DOHH2 (cell line): ENCODE data around the gene EXOC3L1.

ENCODE experiments used
- H3F3A ChIP-seq: fragments of 200-600 bp; sonication (generic), shearing (Covaris generic); 2 replicates; pipeline ENCODE4 v1.6.0; 2016; ENCODE audit warnings: antibody characterized with exemption, mild to moderate bottlenecking; ENCODE audit not compliant: control insufficient read depth, insufficient read depth
- H3K27ac ChIP-seq: fragments of 200-600 bp; sonication (generic); 2 replicates; pipeline ENCODE4 v1.5.1; 2014; ENCODE audit warnings: low read depth, mild to moderate bottlenecking, low read length, moderate library complexity
- H3K27me3 ChIP-seq: fragments of 200-600 bp; sonication (generic); 2 replicates; pipeline ENCODE4 v1.6.1; 2014; ENCODE audit warnings: mild to moderate bottlenecking, low read length, mixed read lengths; ENCODE audit not compliant: control insufficient read depth
- H3K36me3 ChIP-seq: fragments of 200-600 bp; sonication (generic); 2 replicates; pipeline ENCODE4 v1.6.1; 2014; ENCODE audit warnings: mild to moderate bottlenecking, low read length, moderate library complexity, mixed read lengths; ENCODE audit not compliant: control insufficient read depth
- H3K4me1 ChIP-seq: fragments of 200-600 bp; sonication (generic); 2 replicates; pipeline ENCODE4 v1.6.1; 2014; ENCODE audit warnings: mild to moderate bottlenecking, low read length, mixed read lengths; ENCODE audit not compliant: control insufficient read depth
- H3K4me2 ChIP-seq: fragments of 200-600 bp; sonication (generic); 2 replicates; pipeline ENCODE4 v1.6.0; 2014; ENCODE audit warnings: mild to moderate bottlenecking, low read length, moderate library complexity
- H3K4me3 ChIP-seq: fragments of 200-600 bp; sonication (generic); 2 replicates; pipeline ENCODE4 v1.5.1; 2014; ENCODE audit warnings: mild to moderate bottlenecking, low read length, mixed read lengths
- H3K79me2 ChIP-seq: fragments of 200-600 bp; sonication (generic); 2 replicates; pipeline ENCODE4 v1.6.1; 2014; ENCODE audit warnings: mild to moderate bottlenecking, low read length, mixed read lengths; ENCODE audit not compliant: control insufficient read depth
- H3K9me2 ChIP-seq: fragments of 200-600 bp; sonication (generic); replicated peaks from 2 replicates; pipeline ENCODE4 v1.6.1; 2014; ENCODE audit warnings: mild to moderate bottlenecking, low read length, mixed read lengths; ENCODE audit not compliant: control insufficient read depth
- H3K9me3 ChIP-seq: fragments of 200-600 bp; sonication (generic); 2 replicates; pipeline ENCODE4 v1.6.1; 2014; ENCODE audit warnings: antibody characterized with exemption, low read length, mixed read lengths; ENCODE audit not compliant: control insufficient read depth, insufficient read depth
- H4K20me1 ChIP-seq: fragments of 200-600 bp; sonication (generic); 2 replicates; pipeline ENCODE4 v1.6.0; 2014; ENCODE audit warnings: low read depth, mild to moderate bottlenecking, antibody characterized with exemption, low read length, moderate library complexity; ENCODE audit not compliant: control insufficient read depth, insufficient read depth
- EZH2phosphoT487 ChIP-seq: fragments of 200-600 bp; sonication (generic); IDR thresholded peaks from 2 replicates; pipeline ENCODE4 v1.6.1; 2017; ENCODE audit warnings: borderline replicate concordance, mild to moderate bottlenecking, antibody characterized with exemption, low read length, moderate library complexity, mixed read lengths
- TF ChIP-seq, protein P1 (sequence below): fragments of 200-600 bp; sonication (generic); IDR thresholded peaks from one replicate; pipeline ENCODE4 v1.5.1; 2014; ENCODE audit warnings: antibody characterized with exemption, mild to moderate bottlenecking, low read depth, low read length; ENCODE audit not compliant: poor library complexity, severe bottlenecking

EXOC3L1 gene, protein sequence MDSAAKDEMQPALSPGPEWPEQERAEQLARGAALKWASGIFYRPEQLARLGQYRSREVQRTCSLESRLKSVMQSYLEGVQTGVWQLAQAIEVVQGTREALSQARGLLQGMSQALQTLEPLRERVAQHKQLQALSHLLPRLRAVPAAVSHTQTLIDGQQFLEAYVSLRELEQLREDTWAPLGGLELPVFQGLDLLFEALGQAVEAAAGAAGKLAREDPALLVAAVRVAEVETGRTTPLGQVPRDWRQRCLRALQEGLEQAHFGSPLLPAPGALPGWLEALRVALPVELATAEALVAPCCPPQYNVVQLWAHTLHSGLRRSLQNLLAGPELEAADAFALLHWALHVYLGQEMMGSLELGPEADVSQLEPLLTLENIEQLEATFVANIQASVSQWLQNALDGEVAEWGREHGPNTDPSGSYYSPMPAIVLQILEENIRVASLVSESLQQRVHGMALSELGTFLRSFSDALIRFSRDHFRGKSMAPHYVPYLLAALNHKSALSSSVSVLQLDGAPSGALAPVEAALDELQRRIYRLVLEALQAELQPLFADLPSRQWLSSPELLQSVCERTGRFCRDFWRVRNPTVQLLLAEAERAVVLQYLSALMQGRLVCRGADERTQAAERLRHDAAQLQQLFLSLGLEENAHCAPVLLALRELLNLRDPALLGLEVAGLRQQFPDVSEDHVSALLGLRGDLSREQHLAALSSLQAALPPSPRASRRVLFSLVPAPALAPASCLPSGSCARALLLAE

DNA sequence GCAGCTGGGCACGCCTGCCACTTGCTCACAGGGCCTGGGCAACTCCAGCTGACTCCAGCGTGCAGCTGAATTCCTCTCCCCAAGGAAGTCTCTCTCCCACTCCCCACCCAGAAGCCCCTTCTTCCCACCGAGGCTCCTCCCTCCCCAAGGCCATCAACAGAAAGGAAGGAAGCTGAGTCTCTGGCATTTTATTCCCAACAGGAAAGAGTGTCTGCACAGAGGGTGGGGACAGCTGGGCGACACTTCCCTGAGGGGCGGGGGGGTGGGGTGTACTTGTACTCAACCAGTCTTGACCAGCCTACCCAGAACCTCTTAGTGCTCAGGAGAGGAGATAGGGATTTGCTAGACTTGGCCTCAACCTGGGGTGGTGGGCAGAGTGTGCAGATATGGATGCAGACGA is at the start of gene EXOC3L1:
Gene EXOC3L1 (minus strand): TSS at position 96 of the 400 bp plus-strand sequence. CDS start 460 bp downstream, outside the sequence.
- Histone ChIP-seq H3K27me3 (peaks cover 16% of the 10 kb centered on the region), H4K20me1 (no peaks in the 10 kb centered on the region; the same call in 1 of the 2 replicates), H3F3A (no peaks in the 10 kb centered on the region), H3K9me2 (no peaks in the 10 kb centered on the region), H3K79me2 (peaks cover 34% of the 10 kb centered on the region), H3K4me1 (peaks cover 22% of the 10 kb centered on the region), H3K36me3 (peaks cover 29% of the 10 kb centered on the region), H3K9me3 (no peaks in the 10 kb centered on the region), H3K4me2 (no peak within 1 kb of the TSS), H3K4me3 (no peak within 1 kb of the TSS), H3K27ac (no peak within 1 kb of the TSS)
- no peak for TF ChIP-seq EZH2phosphoT487
- TF ChIP-seq, protein P1, sequence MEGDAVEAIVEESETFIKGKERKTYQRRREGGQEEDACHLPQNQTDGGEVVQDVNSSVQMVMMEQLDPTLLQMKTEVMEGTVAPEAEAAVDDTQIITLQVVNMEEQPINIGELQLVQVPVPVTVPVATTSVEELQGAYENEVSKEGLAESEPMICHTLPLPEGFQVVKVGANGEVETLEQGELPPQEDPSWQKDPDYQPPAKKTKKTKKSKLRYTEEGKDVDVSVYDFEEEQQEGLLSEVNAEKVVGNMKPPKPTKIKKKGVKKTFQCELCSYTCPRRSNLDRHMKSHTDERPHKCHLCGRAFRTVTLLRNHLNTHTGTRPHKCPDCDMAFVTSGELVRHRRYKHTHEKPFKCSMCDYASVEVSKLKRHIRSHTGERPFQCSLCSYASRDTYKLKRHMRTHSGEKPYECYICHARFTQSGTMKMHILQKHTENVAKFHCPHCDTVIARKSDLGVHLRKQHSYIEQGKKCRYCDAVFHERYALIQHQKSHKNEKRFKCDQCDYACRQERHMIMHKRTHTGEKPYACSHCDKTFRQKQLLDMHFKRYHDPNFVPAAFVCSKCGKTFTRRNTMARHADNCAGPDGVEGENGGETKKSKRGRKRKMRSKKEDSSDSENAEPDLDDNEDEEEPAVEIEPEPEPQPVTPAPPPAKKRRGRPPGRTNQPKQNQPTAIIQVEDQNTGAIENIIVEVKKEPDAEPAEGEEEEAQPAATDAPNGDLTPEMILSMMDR = no peak

DNA sequence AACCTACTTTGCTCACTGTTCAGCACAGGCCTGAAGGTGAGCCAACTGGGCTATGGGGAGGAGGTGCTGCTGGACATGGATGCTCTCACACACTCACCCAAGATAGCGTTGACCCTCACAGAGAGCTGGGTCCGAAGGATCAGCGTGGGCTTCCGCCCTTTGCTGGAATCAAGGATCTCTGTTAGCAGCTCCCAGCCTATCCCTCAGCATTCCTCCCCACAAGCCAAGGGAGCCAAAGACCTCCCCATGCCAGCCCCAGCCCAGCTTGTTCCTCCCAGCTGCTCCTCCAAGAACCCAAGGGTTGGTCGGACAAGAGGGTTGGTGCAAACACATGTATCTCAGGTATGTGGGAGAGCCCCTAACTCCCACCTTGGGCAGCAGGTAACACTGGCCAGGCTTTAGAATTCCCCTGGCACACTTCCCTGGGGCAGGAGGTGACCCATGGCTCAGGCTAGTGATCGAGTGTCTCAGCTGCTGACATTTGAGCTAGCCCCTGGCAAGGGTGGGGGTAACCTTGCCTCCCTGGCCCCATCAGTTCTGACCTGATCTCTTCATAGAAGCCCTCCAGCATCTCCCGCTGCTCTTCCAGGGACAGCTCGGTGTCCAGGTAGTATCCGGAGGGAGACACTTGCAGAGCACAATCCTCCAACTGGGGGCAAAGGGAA is 49.0 kb upstream of the EXOC3L1 start:
- no peak overlapping the region for H3K4me2 ChIP-seq
- H3K9me2 ChIP-seq = no peaks in the 10 kb centered on the region
- TF ChIP-seq, protein P1 = no peak
- TF ChIP-seq EZH2phosphoT487 = no peak
- H3F3A ChIP-seq = no peaks in the 10 kb centered on the region
- no peaks in the 10 kb centered on the region for H3K27me3 ChIP-seq
- no peak overlapping the region for H3K27ac ChIP-seq
- no peaks in the 10 kb centered on the region for H3K9me3 ChIP-seq
- H3K79me2 ChIP-seq = peaks cover 6% of the 10 kb centered on the region
- H3K4me1 ChIP-seq = peaks cover 11% of the 10 kb centered on the region
- H3K4me3 ChIP-seq = no peak overlapping the region
- peaks cover 12% of the 10 kb centered on the region for H3K36me3 ChIP-seq
- peaks cover 5% of the 10 kb centered on the region; the same call in 1 of the 2 replicates for H4K20me1 ChIP-seq

DNA sequence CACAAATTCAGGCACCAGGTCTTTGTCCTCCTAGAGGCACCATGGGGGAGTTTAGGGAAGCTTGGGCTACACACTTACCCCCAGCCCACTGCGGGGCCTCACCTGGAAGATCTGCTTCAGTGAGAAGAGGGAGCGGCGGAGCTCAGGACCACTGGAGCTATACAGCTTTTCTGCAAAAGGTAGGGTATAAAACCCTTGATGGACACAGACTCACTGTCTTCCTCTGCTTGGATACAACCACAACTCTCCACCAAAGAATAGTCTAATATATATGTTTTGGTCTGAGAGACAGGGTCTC is 48.3 kb upstream of the EXOC3L1 start:
- H3K9me2 ChIP-seq = no peaks in the 10 kb centered on the region
- no peak overlapping the region for H3K27ac ChIP-seq
- no peak overlapping the region for H3K4me2 ChIP-seq
- H3K4me3 ChIP-seq = no peak overlapping the region
- peaks cover 5% of the 10 kb centered on the region; the same call in 1 of the 2 replicates for H4K20me1 ChIP-seq
- no peaks in the 10 kb centered on the region for H3F3A ChIP-seq
- no peaks in the 10 kb centered on the region; the same call in 1 of the 2 replicates for H3K79me2 ChIP-seq
- peaks cover 5% of the 10 kb centered on the region for H3K4me1 ChIP-seq
- TF ChIP-seq EZH2phosphoT487 = no peak
- TF ChIP-seq, protein P1 = no peak
- no peaks in the 10 kb centered on the region for H3K9me3 ChIP-seq
- H3K27me3 ChIP-seq = no peaks in the 10 kb centered on the region
- peaks cover 12% of the 10 kb centered on the region for H3K36me3 ChIP-seq
